Measurements from ENCODE around the gene IGFN1. TPM values are rescaled to one million over a fixed set of nuclear protein-coding genes. Genes with fewer than 3 reads are reported as not detected.
"Not testable (repeated sequence)": the region's sequence is repeated elsewhere in the genome, so short reads cannot be mapped to it uniquely, and the experiment has no call there.

The IGFN1 gene
- total RNA-seq, 2 donors from 2014 or later = 0.21 TPM; not detected in 1

- peak; percentile 84 for ATAC-seq (replicated peaks)
- no peaks in the 10 kb centered on the region for H3K4me1 Mint-ChIP-seq
- H3K9me3 Mint-ChIP-seq = no peaks in the 10 kb centered on the region
- H3K27ac Mint-ChIP-seq = peak overlapping the region; percentile 92
- peaks cover 35% of the 10 kb centered on the region for H3K36me3 Mint-ChIP-seq (ENCODE audit: low read depth)
- peaks cover 19% of the 10 kb centered on the region for H3K27me3 Mint-ChIP-seq
- peak overlapping the region; percentile 90 for H3K4me3 Mint-ChIP-seq
Measured at GRCh38 chr1:201153474-201154388, 36.9 kb upstream of the IGFN1 start.

GRCh38 chr1:201154389-201155165 is 36.0 kb upstream of the IGFN1 start, which contains the start of gene TMEM9:
TSS of gene TMEM9 (minus strand) at chr1:201154474. CDS start at chr1:201153923, 551 bp downstream.
- no peaks in the 10 kb centered on the region for H3K4me1 Mint-ChIP-seq
- H3K9me3 Mint-ChIP-seq = no peaks in the 10 kb centered on the region
- H3K36me3 Mint-ChIP-seq (ENCODE audit: low read depth) = peaks cover 27% of the 10 kb centered on the region
- ATAC-seq (replicated peaks) = peak; percentile 98
- H3K4me3 Mint-ChIP-seq = peak within 1 kb of the TSS; percentile 90
- H3K27ac Mint-ChIP-seq = peak within 1 kb of the TSS; percentile 92
- peaks cover 22% of the 10 kb centered on the region for H3K27me3 Mint-ChIP-seq

- peaks cover 20% of the 10 kb centered on the region for H3K36me3 Mint-ChIP-seq (ENCODE audit: low read depth)
- no peak for ATAC-seq (replicated peaks)
- H3K27ac Mint-ChIP-seq = no peak overlapping the region
- H3K9me3 Mint-ChIP-seq = no peaks in the 10 kb centered on the region
- no peaks in the 10 kb centered on the region for H3K4me1 Mint-ChIP-seq
- peaks cover 22% of the 10 kb centered on the region for H3K27me3 Mint-ChIP-seq
- H3K4me3 Mint-ChIP-seq = no peak overlapping the region
Measured at GRCh38 chr1:201155354-201155753, 35.3 kb upstream of the IGFN1 start.

DNA sequence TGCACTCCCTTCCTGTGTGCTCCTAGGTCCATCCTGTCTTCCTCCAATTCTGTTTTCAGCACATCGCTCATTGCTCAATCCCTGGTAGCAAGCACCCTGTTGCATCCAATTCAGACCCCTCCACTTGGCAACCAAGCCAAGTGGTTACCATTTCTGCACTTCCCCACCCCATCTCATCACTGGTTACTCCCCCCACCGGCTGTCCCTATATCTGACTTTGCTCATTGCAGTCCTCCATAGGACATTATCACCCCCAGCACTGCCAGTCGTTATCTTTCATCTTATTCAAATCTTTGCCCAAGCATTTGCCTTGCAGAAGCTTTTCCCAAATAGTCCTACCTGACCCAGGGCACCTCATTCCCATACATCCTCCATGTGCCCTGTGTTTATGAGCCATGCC is 34.3 kb upstream of the IGFN1 start:
- Mint-ChIP-seq H3K9me3 (no peaks in the 10 kb centered on the region), H3K27me3 (peaks cover 25% of the 10 kb centered on the region), H3K4me3 (no peak overlapping the region), H3K4me1 (no peaks in the 10 kb centered on the region), H3K27ac (no peak overlapping the region), H3K36me3 (ENCODE audit: low read depth) (peaks cover 10% of the 10 kb centered on the region)
- no peak for ATAC-seq (replicated peaks)

GRCh38 chr1:201156819-201157218 is 33.8 kb upstream of the IGFN1 start:
- H3K36me3 Mint-ChIP-seq (ENCODE audit: low read depth) = peaks cover 5% of the 10 kb centered on the region
- no peak overlapping the region for H3K4me3 Mint-ChIP-seq
- no peak for ATAC-seq (replicated peaks)
- H3K27ac Mint-ChIP-seq = no peak overlapping the region
- peaks cover 25% of the 10 kb centered on the region for H3K27me3 Mint-ChIP-seq
- H3K9me3 Mint-ChIP-seq = no peaks in the 10 kb centered on the region
- no peaks in the 10 kb centered on the region for H3K4me1 Mint-ChIP-seq

GRCh38 chr1:201157949-201158348 is 32.7 kb upstream of the IGFN1 start:
- Mint-ChIP-seq H3K4me1 (no peaks in the 10 kb centered on the region), H3K9me3 (no peaks in the 10 kb centered on the region), H3K27me3 (peaks cover 25% of the 10 kb centered on the region), H3K4me3 (no peak overlapping the region), H3K36me3 (ENCODE audit: low read depth) (no peaks in the 10 kb centered on the region), H3K27ac (no peak overlapping the region)
- no peak for ATAC-seq (replicated peaks)

DNA sequence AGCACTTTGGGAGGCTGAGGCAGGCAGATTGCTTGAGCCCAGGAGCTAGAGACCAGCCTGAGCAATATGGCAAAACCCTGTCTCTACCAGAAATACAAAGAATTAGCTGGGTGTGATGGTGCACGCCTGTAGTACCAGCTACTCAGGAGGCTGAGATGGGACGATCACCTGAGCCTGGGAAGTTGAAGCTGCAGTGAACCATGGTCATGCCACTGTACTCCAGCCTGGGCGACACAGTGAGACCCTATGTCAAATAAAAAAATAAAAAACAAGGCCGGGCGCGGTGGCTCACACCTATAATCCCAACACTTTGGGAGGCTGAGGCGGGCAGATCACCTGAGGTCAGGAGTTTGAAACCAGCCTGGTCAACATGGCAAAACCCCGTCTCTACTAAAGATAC is 27.6 kb upstream of the IGFN1 start:
- ATAC-seq (replicated peaks); H3K27ac Mint-ChIP-seq; H3K9me3 Mint-ChIP-seq; H3K36me3 Mint-ChIP-seq (ENCODE audit: low read depth); H3K4me1 Mint-ChIP-seq; H3K4me3 Mint-ChIP-seq: not testable (repeated sequence)
- peaks cover 10% of the 10 kb centered on the region for H3K27me3 Mint-ChIP-seq

DNA sequence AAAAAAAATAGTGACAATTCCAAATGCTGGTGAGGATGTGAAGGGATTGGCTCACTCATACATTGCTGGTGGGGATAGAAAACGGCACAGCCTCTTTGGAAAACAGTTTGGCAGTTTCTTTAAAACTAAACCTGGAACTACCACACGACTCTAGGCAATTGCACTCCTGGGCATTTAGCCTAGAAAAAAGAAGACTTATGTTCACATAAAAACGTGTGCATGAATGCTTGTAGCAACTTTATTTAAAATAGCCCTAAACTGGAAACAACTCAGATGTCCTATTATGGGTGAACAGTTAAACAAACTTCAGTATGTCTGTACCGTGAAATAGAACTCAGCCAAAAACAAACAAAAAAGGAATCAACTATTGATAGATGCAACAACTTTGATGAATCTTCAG is 26.9 kb upstream of the IGFN1 start:
- H3K36me3 Mint-ChIP-seq (ENCODE audit: low read depth) = no peaks in the 10 kb centered on the region
- ATAC-seq (replicated peaks) = no peak
- H3K27ac Mint-ChIP-seq = no peak overlapping the region
- H3K4me3 Mint-ChIP-seq = no peak overlapping the region
- no peaks in the 10 kb centered on the region for H3K4me1 Mint-ChIP-seq
- H3K9me3 Mint-ChIP-seq = no peaks in the 10 kb centered on the region
- H3K27me3 Mint-ChIP-seq = peaks cover 7% of the 10 kb centered on the region

GRCh38 chr1:201164645-201165044 is 26.0 kb upstream of the IGFN1 start:
- Mint-ChIP-seq H3K27ac (no peak overlapping the region), H3K4me1 (no peaks in the 10 kb centered on the region), H3K9me3 (no peaks in the 10 kb centered on the region), H3K4me3 (no peak overlapping the region), H3K36me3 (ENCODE audit: low read depth) (no peaks in the 10 kb centered on the region), H3K27me3 (peaks cover 3% of the 10 kb centered on the region)
- ATAC-seq (replicated peaks) = no peak

GRCh38 chr1:201167041-201167991 is 23.3 kb upstream of the IGFN1 start:
- no peaks in the 10 kb centered on the region for H3K27me3 Mint-ChIP-seq
- peaks cover 6% of the 10 kb centered on the region for H3K4me1 Mint-ChIP-seq
- no peaks in the 10 kb centered on the region for H3K9me3 Mint-ChIP-seq
- no peak for ATAC-seq (replicated peaks)
- no peak overlapping the region for H3K27ac Mint-ChIP-seq
- H3K36me3 Mint-ChIP-seq (ENCODE audit: low read depth) = no peaks in the 10 kb centered on the region
- no peak overlapping the region for H3K4me3 Mint-ChIP-seq

GRCh38 chr1:201169203-201169602 is 21.4 kb upstream of the IGFN1 start:
- Mint-ChIP-seq H3K4me3 (no peak overlapping the region), H3K36me3 (ENCODE audit: low read depth) (no peaks in the 10 kb centered on the region), H3K27ac (no peak overlapping the region), H3K9me3 (no peaks in the 10 kb centered on the region), H3K27me3 (no peaks in the 10 kb centered on the region), H3K4me1 (peaks cover 6% of the 10 kb centered on the region)
- ATAC-seq (replicated peaks) = no peak

- peaks cover 3% of the 10 kb centered on the region for H3K27me3 Mint-ChIP-seq
- ATAC-seq (replicated peaks) = no peak
- H3K36me3 Mint-ChIP-seq (ENCODE audit: low read depth) = no peaks in the 10 kb centered on the region
- peak overlapping the region; percentile 86 for H3K4me3 Mint-ChIP-seq
- peak overlapping the region; percentile 96 for H3K27ac Mint-ChIP-seq
- H3K4me1 Mint-ChIP-seq = peaks cover 6% of the 10 kb centered on the region
- no peaks in the 10 kb centered on the region for H3K9me3 Mint-ChIP-seq
Measured at GRCh38 chr1:201169971-201170532, 20.6 kb upstream of the IGFN1 start.

GRCh38 chr1:201170533-201171062 is 20.0 kb upstream of the IGFN1 start:
- ATAC-seq (replicated peaks) = peak; percentile 89
- peak overlapping the region; percentile 96 for H3K27ac Mint-ChIP-seq
- H3K4me3 Mint-ChIP-seq = peak overlapping the region; percentile 86
- no peaks in the 10 kb centered on the region for H3K36me3 Mint-ChIP-seq (ENCODE audit: low read depth)
- peaks cover 6% of the 10 kb centered on the region for H3K4me1 Mint-ChIP-seq
- H3K9me3 Mint-ChIP-seq = no peaks in the 10 kb centered on the region
- peaks cover 3% of the 10 kb centered on the region for H3K27me3 Mint-ChIP-seq

Measured in activated T-helper 17 cell treated with anti-CD3 and anti-CD28 coated beads, Interleukin-2, amount 50 U/mL, for 72 hours (primary cell).